Activated CD8-positive, alpha-beta memory T cell treated with anti-CD3 and anti-CD28 coated beads, Interleukin-2, amount 50 U/mL, for 4 hours (primary cell): ENCODE measurements around the gene KIDINS220.

Source experiments
- DNase-seq: peaks from one replicate; pipeline ENCODE4 v3.0.0-alpha.2; 2020

The KIDINS220 gene

DNA sequence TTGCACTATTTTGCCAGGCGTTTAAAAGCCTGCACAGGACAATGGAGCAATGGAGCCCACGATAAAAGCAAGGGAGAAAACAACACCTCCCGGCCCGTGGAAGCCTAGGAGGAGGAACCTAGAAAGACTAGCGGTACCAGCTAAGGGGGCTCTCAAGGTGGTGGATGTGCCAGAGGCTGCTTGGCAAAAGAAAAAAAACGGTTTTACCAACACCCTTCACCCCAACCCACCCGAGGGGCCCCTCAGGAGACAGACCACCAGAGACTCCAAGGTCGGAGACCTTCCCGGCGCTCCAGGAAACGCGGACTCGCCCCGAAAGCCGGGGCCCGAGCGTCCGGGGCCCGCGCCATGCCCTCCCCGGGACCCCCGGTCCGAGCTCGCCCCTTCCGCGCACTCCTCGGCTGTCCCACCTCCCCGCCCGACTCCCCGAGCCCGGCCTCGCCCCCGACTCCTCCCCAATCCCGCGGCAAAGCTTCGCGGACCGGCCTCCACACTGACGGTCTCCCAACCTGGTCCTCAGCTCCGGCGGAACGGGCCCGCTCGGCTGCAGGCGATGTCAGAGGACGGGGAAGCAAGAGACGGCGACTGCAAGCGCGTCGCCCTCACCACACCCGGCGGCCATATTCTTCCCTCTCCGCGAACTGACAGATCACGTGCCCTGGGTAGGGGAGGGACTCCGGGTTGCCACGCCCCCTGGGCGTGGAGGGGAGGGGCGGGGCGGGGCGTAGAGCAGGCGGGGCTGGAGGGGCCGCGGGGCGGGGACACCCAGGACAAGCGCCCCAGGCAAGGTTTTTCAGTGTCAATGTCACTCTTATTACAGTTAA lies at the start of gene KIDINS220:
Gene KIDINS220 (minus strand): TSS at position 643 of the 824 bp plus-strand sequence. CDS start 10,520 bp downstream, outside the sequence.
- peak; percentile 82 for DNase-seq

DNA sequence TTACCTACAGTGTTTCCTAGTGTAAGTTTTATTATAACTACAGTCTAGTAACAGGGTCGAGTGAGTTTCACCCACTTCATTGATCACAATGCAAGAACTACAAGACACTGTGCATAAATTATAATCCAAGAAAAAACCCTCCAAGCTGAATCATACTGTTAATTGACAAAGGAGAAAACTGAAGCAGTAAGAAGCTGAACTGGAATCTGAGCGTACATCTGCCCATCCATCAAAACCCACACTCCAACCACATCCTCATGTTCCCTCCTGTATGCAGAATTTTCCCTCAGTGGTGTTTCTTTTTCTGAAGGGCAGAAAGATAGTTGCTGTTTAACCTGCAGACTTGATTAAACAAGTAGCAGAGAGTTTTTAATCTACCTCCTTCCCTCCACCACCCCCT lies 49.5 kb upstream of the KIDINS220 start:
- DNase-seq: no peak

- DNase-seq: no peak
Observed at GRCh38 chr2:8886202-8886518, 48.7 kb upstream of the KIDINS220 start.

- no peak for DNase-seq
Observed at GRCh38 chr2:8885449-8886201, 48.2 kb upstream of the KIDINS220 start.

DNA sequence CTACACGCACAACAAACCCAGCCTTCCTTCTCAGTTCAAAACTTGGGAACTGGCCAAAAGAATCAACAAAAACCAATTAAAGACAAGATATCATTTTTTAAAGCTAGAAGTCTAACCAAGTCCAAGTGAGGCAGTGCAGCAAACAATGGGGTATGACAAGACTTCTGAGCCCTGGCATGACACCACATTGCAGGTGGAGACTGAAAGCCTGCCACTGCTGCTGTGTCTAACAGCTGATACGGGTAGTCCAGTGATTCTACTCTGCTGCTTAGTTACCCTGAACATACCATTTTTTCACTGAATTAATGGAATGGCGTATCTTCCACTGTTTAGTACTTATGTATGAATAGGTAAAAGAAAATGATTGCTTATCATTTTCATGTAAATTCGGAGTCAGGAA lies 47.4 kb upstream of the KIDINS220 start:
- no peak for DNase-seq

GRCh38 chr2:8882094-8882493 lies 44.7 kb upstream of the KIDINS220 start:
- no peak for DNase-seq

- DNase-seq: no peak
Observed at GRCh38 chr2:8877894-8878293, 40.5 kb upstream of the KIDINS220 start.

GRCh38 chr2:8877332-8877731 lies 39.9 kb upstream of the KIDINS220 start:
- no peak for DNase-seq

DNA sequence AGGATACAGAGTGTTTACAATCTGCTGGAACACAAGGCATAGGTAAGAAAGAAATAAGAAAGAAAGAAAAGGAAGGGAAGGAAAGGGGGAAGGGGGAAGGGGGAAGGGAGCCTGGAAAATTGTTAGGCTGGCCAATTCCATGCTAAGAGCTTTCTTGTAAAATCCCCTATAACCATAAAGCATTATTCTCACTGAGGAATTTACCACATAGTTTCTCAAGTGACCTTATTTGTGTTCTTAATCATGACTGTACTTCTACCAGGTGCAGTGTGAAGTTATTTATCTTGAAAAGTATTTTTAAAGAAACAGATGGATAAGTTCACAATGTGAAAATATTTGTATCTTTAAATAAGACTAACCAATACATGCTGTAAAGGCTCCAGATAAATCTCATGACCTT lies 39.2 kb upstream of the KIDINS220 start:
- DNase-seq: no peak

DNA sequence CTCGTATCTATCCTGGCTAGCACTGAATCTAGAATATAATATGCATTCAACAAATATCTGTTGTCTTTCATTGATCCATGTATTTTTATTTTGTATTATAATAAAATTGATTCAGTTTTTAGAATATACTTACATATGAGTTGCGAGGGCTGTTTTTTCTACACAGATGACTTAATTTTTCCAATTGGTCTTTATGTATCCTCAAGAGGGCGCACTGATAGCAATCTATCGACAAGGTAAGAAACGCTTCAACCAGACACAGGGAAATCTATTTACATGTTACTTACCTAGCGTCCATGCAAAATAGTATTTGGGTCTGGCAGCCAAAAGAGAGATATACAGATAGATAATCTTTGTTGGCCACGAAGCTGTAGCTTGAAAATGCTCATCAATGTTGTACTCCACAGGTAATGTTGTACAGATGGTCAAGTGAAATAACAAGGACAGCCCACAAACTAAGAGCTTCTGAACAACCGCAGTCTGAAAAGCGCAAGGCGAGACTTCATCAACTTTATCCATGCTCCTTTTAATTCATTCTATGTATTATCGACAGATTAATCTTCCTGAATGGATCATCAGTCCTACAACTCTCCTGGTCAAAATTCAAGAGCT lies 35.5 kb upstream of the KIDINS220 start:
- no peak for DNase-seq

GRCh38 chr2:8870441-8870840 lies 33.0 kb upstream of the KIDINS220 start:
- no peak for DNase-seq

DNA sequence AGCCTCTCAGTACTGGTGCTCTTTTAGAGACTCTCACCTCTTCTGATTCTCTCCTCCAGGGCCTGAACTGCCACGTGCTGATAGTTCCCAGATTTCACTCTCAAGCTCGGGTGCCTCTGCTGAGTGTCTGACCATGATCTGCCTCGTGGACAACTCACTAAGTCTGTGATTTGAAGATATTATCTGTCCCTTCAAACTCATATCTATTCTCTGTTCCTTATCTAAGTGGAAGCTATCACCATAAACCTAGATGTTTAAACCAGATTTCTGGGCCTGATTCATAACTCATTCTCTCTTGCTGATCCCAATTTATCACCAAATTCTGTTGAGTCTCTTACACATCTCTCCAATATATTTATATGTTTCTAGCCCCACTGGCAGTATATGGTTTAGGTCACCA lies 29.9 kb upstream of the KIDINS220 start:
- no peak for DNase-seq

DNA sequence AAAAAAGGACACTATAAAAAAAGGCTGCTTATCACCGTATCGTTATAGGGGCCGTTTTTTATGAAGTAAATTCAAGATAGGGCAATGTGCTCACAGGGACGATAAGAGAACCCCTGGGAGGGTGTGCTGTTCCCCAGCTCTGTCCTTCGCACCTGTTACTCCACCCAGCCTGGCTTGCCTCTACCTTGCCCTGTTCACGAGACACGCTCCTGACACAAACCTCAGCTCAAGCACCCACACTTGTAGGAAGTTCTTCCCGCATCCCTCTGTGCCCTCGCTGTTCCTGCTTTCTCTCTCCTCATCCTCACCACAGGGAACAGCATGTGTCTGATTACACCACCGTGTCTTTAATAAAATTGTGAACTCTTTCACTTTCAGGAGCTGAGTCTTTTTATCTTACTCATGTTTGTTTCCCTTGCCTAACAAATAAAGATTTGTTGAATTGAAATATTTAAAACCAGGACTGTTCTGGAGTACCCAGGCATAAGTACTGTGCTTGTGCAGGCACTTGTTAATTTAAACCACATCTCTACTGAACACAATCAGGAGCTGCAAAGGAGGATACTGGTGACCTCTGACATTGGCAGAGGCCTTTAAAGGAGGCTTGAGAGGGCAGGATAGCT lies 26.0 kb upstream of the KIDINS220 start:
- no peak for DNase-seq

DNA sequence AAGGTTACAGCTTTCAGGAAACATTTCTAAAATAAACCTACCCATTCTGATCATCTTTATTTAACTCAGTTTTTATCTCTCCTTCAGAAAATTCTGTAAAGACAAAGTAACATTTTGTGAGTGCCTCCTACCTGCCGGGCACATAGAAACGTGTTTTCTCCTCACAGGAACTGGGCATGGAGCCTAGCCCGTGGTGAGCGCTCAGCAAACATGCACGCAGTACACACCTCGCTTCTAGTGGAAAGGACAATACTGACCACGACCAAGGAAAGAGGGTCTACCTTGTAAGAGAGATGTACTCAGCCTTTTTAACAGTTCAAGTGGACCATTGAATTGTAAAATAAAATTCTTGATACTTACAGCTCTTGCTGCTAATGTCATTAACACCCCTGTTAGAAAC lies 24.8 kb upstream of the KIDINS220 start:
- DNase-seq: no peak

DNA sequence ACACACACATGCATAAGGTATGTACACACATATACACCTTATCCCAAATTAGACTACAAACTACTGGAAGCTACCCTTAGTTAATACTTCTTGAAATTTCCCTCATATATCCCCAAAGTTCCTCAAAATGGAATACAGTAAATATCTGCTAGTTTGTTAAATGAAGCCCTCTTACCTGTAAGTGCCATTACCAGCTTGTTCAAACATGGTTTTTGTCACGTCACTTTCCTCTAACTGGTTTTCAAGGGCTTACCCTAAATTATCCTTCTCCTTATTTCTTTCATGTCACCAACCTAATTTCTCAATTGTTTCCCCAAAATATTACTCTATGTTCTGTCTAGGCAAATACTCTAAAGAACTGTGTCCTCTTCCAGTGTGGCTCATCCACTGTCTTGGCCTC lies 24.4 kb upstream of the KIDINS220 start:
- no peak for DNase-seq

GRCh38 chr2:8860239-8860638 lies 22.8 kb upstream of the KIDINS220 start:
- no peak for DNase-seq

- no peak for DNase-seq
Observed at GRCh38 chr2:8858910-8859309, 21.5 kb upstream of the KIDINS220 start.

DNA sequence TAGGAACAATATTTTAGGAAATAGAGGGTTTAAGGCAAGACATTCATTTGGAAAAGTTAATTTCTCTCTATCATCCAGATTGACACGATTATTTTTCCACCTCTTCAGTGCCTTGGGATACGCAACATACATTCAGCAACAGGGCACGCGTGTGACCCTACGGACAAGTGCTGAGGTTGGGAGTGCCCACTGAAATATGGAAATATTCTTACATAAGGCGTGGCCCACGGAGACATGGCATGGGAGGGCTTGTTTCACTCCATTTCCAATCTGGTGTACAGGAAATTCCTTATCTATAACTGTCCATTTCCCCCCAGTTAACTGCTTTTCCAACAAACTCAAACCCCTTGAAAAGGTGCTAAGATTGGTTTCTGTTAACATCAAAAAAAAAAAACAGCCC lies 20.9 kb upstream of the KIDINS220 start:
- DNase-seq: no peak

DNA sequence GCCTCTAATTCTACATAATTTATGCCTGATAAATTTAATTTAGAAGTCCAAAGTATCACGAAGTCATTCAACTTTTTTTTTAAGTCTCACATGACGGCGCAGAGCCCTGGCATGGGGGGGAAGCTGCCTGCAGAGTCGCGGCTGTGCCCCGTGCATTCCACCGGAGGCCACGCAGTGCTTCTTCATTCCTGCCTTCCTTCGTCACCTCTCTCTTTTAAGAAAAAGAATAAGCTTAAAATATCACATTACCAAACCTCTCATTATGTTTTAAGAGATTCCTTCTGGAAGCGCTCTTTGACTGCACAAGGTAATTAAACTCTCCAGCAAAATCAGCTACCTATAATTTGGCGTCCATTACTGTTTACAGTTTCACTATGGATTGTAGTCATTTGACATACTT lies 20.3 kb upstream of the KIDINS220 start:
- DNase-seq: no peak

DNA sequence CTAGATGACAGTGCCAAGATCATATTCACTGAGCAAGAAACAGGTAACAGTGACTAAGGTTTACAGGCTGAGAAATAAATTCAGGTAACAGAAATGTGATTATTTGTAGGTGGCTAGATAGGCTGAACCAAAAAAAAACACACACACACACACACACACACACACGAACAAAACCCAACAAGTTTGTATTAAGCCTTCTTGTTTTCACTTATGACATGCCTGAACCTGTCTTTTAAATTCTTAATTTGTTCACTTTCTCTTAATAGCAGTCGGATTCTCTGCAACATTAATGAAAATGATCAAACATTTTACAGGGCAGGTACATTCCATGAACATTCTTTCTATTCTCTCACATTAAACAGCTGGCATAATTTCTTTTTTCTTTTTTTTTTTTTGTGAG lies 18.8 kb upstream of the KIDINS220 start:
- no peak for DNase-seq

- DNase-seq: no peak
Observed at GRCh38 chr2:8855010-8855409, 17.6 kb upstream of the KIDINS220 start.

GRCh38 chr2:8853426-8853825 lies 16.0 kb upstream of the KIDINS220 start:
- DNase-seq: no peak

DNA sequence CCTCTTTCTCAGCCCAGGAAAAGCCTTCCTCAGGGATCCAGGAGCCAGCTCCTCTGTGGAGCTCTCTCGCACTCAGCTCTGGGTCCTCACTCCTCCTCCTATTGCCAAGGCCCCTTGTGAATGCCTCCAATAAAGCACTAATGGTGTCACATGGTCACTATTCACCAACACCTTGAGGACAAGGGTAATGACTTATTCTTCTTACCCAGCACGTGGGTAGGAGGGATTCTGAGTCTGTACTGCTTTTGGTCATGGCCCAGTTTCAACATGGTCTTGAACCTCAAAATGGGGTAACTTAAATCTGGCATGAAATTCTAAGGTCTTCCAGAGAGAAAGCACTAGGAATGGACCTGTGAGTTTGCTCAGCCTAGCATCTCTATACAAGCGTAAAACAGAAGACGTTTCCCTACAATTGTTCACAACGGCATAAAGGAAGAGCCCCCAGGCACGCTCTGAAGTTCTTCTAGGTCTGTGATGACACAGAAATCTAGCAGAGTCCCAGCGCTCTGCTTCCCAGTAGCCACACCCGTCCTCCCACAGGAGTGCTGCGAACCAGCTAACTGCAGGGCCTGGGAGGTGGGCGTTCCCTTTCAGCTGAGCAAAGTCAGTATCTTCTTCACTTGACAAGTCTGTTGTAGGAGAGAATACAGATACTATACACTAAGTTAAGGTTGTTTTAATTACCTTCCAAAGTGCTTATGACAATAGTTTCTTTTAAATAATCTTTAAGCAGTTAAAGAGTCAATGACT lies 14.6 kb upstream of the KIDINS220 start:
- DNase-seq: no peak
